Measurements from ENCODE around the gene KAT14.
"Not testable (repeated sequence)": the region's sequence is repeated elsewhere in the genome, so short reads cannot be mapped to it uniquely, and the experiment has no call there.

KAT14 gene

DNA sequence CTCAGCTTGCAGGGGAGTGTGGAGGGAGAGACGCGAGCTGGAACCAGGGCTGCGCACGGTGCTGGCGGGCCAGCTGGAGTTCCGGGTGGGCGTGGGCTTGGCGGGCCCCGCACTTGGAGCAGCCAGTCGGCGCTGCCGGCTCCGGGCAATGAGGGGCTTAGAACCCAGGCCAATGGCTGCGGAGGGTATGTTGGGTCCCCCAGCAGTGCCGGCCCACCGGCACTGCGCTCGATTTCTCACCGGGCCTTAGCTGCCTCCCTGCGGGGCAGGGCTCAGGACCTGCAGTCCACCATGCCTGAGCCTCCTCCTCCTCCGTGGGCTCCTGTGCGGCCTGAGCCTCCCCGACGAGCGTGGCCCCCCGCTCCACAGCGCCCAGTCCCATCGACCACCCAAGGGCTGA lies 89.1 kb downstream of the KAT14 start:
- not testable (repeated sequence) for DNase-seq

DNA sequence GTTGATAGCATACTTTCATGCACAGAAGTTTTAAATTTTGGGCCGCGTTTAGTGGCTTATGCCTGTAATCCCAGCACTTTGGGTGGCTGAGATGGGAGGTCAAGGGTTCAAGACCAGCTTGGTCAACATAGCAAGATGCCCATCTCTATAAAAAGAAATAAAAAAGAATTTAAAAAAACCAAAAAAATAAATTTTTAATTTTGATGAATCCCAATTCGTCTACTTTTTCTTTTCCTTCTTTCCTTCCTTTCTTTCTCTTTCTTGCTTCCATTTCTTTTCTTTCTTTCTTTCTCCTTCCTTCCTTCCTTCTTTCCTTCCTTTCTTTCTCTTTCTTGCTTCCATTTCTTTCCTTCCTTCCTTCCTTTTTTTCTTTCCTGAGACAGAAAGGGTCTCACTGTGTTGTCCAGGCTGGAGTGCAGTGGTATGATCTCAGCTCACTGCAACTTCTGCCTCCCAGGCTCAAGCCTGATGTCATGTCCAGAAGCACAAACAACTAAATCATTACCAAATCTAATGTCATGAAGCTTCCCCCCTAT lies 95.8 kb downstream of the KAT14 start:
- no peak for DNase-seq

Measured in stimulated activated CD4-positive, alpha-beta T cell treated with anti-CD3 and anti-CD28 coated beads, Interleukin-4, amount 100 ng/mL, for 1 hour (primary cell).